ENCODE results near the gene CTNS.

CTNS gene

GRCh38 chr17:3689262-3690093, 52.9 kb downstream of the CTNS start:
- TF ChIP-seq CTCF (IDR thresholded peaks at IDR 0.05) = no peak
- Mint-ChIP-seq H3K27ac (peak overlapping the region; percentile 77), H3K4me3 (no peak overlapping the region), H3K4me1 (peaks cover 20% of the 10 kb centered on the region), H3K9me3 (no peaks in the 10 kb centered on the region), H3K36me3 (ENCODE audit: low read depth) (no peaks in the 10 kb centered on the region), H3K27me3 (ENCODE audit: low read depth, poor library complexity) (peaks cover 27% of the 10 kb centered on the region)
- no peak for DNase-seq

GRCh38 chr17:3690094-3690715, 53.6 kb downstream of the CTNS start:
- Mint-ChIP-seq H3K4me3 (no peak overlapping the region), H3K4me1 (peaks cover 24% of the 10 kb centered on the region), H3K27me3 (ENCODE audit: low read depth, poor library complexity) (peaks cover 35% of the 10 kb centered on the region), H3K27ac (no peak overlapping the region), H3K36me3 (ENCODE audit: low read depth) (no peaks in the 10 kb centered on the region), H3K9me3 (no peaks in the 10 kb centered on the region)
- no peak for TF ChIP-seq CTCF (IDR thresholded peaks at IDR 0.05)
- no peak for DNase-seq

GRCh38 chr17:3691617-3692067, 55.1 kb downstream of the CTNS start:
- no peaks in the 10 kb centered on the region for H3K9me3 Mint-ChIP-seq
- no peak overlapping the region for H3K4me3 Mint-ChIP-seq
- no peak for TF ChIP-seq CTCF (IDR thresholded peaks at IDR 0.05)
- no peak overlapping the region for H3K27ac Mint-ChIP-seq
- peaks cover 24% of the 10 kb centered on the region for H3K4me1 Mint-ChIP-seq
- no peak for DNase-seq
- H3K27me3 Mint-ChIP-seq (ENCODE audit: low read depth, poor library complexity) = peaks cover 49% of the 10 kb centered on the region
- H3K36me3 Mint-ChIP-seq (ENCODE audit: low read depth) = no peaks in the 10 kb centered on the region

- no peak overlapping the region for H3K4me3 Mint-ChIP-seq
- peaks cover 56% of the 10 kb centered on the region for H3K27me3 Mint-ChIP-seq (ENCODE audit: low read depth, poor library complexity)
- H3K4me1 Mint-ChIP-seq = peaks cover 24% of the 10 kb centered on the region
- DNase-seq = no peak
- TF ChIP-seq CTCF (IDR thresholded peaks at IDR 0.05) = no peak
- no peak overlapping the region for H3K27ac Mint-ChIP-seq
- peaks cover 3% of the 10 kb centered on the region for H3K9me3 Mint-ChIP-seq
- no peaks in the 10 kb centered on the region for H3K36me3 Mint-ChIP-seq (ENCODE audit: low read depth)
Measured at GRCh38 chr17:3692346-3692745, 55.8 kb downstream of the CTNS start.

GRCh38 chr17:3693141-3693540, 56.6 kb downstream of the CTNS start:
- peaks cover 64% of the 10 kb centered on the region for H3K27me3 Mint-ChIP-seq (ENCODE audit: low read depth, poor library complexity)
- H3K27ac Mint-ChIP-seq = no peak overlapping the region
- no peaks in the 10 kb centered on the region for H3K36me3 Mint-ChIP-seq (ENCODE audit: low read depth)
- no peak for TF ChIP-seq CTCF (IDR thresholded peaks at IDR 0.05)
- H3K4me1 Mint-ChIP-seq = peaks cover 23% of the 10 kb centered on the region
- peaks cover 11% of the 10 kb centered on the region for H3K9me3 Mint-ChIP-seq
- no peak for DNase-seq
- no peak overlapping the region for H3K4me3 Mint-ChIP-seq
